Stomach smooth muscle (tissue), 2 donors: ENCODE data around the gene NLGN1.

Experiments
- H3K27ac ChIP-seq: one replicate; pipeline ENCODE4 v1.7.0; 2013; ENCODE audit warnings: mild to moderate bottlenecking, low read length, inconsistent platforms
- H3K27me3 ChIP-seq, 2 donors: one replicate each; pipeline ENCODE4 v1.7.0; 2013; ENCODE audit warnings: low read length in 2 of 2; ENCODE audit not compliant: insufficient read depth in 2 of 2, control insufficient read depth in 1 of 2
- H3K36me3 ChIP-seq, 2 donors: one replicate each; pipeline ENCODE4 v1.7.0; 2013; ENCODE audit warnings: low read length in 2 of 2; ENCODE audit not compliant: control insufficient read depth in 2 of 2, insufficient read depth in 2 of 2
- H3K4me1 ChIP-seq: one replicate; pipeline ENCODE4 v1.7.0; 2013; ENCODE audit warnings: low read length; ENCODE audit not compliant: control insufficient read depth, insufficient read depth
- H3K4me3 ChIP-seq, 2 donors: one replicate each; pipeline ENCODE4 v1.7.0; 2013; ENCODE audit warnings: low read length in 2 of 2
- H3K9ac ChIP-seq, 2 donors: one replicate each; pipeline ENCODE4 v1.7.0; 2013; ENCODE audit warnings: low read length in 2 of 2, mild to moderate bottlenecking in 1 of 2
- H3K9me3 ChIP-seq, 2 donors: one replicate each; pipeline ENCODE4 v1.7.0; 2013; ENCODE audit warnings: low read length in 2 of 2; ENCODE audit not compliant: control insufficient read depth in 2 of 2
- donor health status: healthy.
- donor health status: Pancreatic carcinoma.

The NLGN1 gene

GRCh38 chr3:173957646-173958045, 560.1 kb downstream of the NLGN1 start:
- H3K4me3 ChIP-seq: no peak overlapping the region
- no peaks in the 10 kb centered on the region for H3K4me1 ChIP-seq
- H3K27ac ChIP-seq: no peak overlapping the region
- no peaks in the 10 kb centered on the region for H3K9me3 ChIP-seq
- no peak overlapping the region for H3K9ac ChIP-seq
- no peaks in the 10 kb centered on the region for H3K27me3 ChIP-seq
- H3K36me3 ChIP-seq: no peaks in the 10 kb centered on the region

DNA sequence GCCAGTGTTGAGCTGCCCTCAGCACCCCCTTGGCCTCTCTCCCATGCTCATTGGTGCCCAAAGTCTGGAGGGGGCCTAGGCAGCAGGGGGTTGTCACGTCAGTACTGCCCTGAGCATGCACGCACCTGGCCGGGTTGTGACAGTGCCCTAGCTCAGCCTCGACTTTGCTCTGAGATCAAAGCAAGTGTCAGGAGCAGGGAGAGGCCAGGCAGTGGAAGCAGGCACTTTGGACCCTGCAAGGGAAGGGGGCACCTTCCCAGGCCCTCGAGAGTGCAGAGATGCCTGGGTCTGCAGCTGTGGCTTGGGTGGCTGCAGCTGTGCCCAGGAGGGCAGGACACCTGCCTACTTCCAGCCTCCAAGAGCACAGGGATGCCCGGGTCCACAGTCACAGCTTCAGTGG, 561.3 kb downstream of the NLGN1 start:
- Histone ChIP-seq H3K9me3 (no peaks in the 10 kb centered on the region), H3K27me3 (no peaks in the 10 kb centered on the region), H3K27ac (no peak overlapping the region), H3K4me1 (no peaks in the 10 kb centered on the region), H3K9ac (no peak overlapping the region), H3K36me3 (no peaks in the 10 kb centered on the region), H3K4me3 (no peak overlapping the region)

- Histone ChIP-seq H3K4me1 (no peaks in the 10 kb centered on the region), H3K4me3 (no peak overlapping the region), H3K36me3 (no peaks in the 10 kb centered on the region), H3K9ac (no peak overlapping the region), H3K9me3 (no peaks in the 10 kb centered on the region), H3K27me3 (no peaks in the 10 kb centered on the region), H3K27ac (no peak overlapping the region)
These were observed 572.7 kb downstream of the NLGN1 start for GRCh38 chr3:173970281-173970680.

GRCh38 chr3:173976281-173976680, 578.7 kb downstream of the NLGN1 start:
- no peaks in the 10 kb centered on the region for H3K4me1 ChIP-seq
- H3K4me3 ChIP-seq: no peak overlapping the region
- no peak overlapping the region for H3K9ac ChIP-seq
- no peaks in the 10 kb centered on the region for H3K9me3 ChIP-seq
- no peak overlapping the region for H3K27ac ChIP-seq
- no peaks in the 10 kb centered on the region for H3K36me3 ChIP-seq
- H3K27me3 ChIP-seq: no peaks in the 10 kb centered on the region

DNA sequence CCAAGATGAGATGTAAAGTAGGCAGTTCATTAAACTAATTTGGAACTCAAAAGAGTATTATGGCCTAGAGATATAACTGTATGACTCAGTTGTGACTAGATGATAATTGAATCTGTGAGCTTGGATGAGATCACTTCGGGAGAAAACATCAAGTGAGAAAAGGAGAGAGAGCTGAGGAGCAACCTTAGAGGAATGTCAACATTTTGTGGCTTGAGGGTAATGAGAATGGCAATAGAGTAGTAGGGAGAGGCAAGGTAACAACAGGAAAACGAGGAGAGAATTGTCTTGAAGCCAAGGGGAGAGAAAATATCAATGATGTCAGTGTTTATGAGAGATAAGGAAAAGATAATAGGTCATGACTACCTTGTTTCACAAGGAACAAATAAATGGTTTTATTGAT, 580.2 kb downstream of the NLGN1 start:
- no peaks in the 10 kb centered on the region for H3K36me3 ChIP-seq
- H3K27ac ChIP-seq: no peak overlapping the region
- H3K9ac ChIP-seq: no peak overlapping the region
- H3K27me3 ChIP-seq: no peaks in the 10 kb centered on the region
- H3K4me1 ChIP-seq: no peaks in the 10 kb centered on the region
- H3K9me3 ChIP-seq: no peaks in the 10 kb centered on the region
- no peak overlapping the region for H3K4me3 ChIP-seq

- no peak overlapping the region for H3K27ac ChIP-seq
- no peaks in the 10 kb centered on the region for H3K4me1 ChIP-seq
- H3K27me3 ChIP-seq: no peaks in the 10 kb centered on the region
- H3K4me3 ChIP-seq: no peak overlapping the region
- no peaks in the 10 kb centered on the region for H3K9me3 ChIP-seq
- no peak overlapping the region for H3K9ac ChIP-seq
- no peaks in the 10 kb centered on the region for H3K36me3 ChIP-seq
These were observed 585.8 kb downstream of the NLGN1 start for GRCh38 chr3:173983343-173983742.

GRCh38 chr3:173986861-173987410, 589.4 kb downstream of the NLGN1 start:
- Histone ChIP-seq H3K4me3 (no peak overlapping the region), H3K9me3 (no peaks in the 10 kb centered on the region), H3K9ac (no peak overlapping the region), H3K36me3 (no peaks in the 10 kb centered on the region), H3K27me3 (no peaks in the 10 kb centered on the region), H3K27ac (no peak overlapping the region), H3K4me1 (no peaks in the 10 kb centered on the region)

GRCh38 chr3:173988909-173989308, 591.4 kb downstream of the NLGN1 start:
- Histone ChIP-seq H3K9me3 (no peaks in the 10 kb centered on the region), H3K27me3 (no peaks in the 10 kb centered on the region), H3K4me1 (no peaks in the 10 kb centered on the region), H3K4me3 (no peak overlapping the region), H3K9ac (no peak overlapping the region), H3K27ac (no peak overlapping the region), H3K36me3 (no peaks in the 10 kb centered on the region)

DNA sequence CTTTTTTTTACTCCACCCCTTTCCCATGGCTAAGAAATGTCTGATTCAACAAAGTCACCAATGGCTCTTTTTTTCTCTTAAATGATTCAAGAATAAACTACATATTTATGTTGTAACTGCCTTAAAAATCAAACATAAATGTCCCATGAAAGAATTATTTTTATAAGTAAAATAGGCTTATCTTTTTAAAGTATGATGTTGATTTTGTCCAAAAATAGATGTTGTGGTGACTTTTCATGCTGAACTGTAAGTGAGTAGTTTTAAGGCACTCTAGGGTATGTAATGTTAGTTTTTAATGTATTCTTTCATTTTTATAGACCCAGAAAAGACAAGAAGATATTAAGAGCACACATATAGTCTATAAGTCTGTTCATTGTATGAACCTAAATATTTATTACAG, 594.9 kb downstream of the NLGN1 start:
- Histone ChIP-seq H3K4me3 (no peak overlapping the region), H3K4me1 (no peaks in the 10 kb centered on the region), H3K9me3 (no peaks in the 10 kb centered on the region), H3K27me3 (no peaks in the 10 kb centered on the region), H3K36me3 (no peaks in the 10 kb centered on the region), H3K9ac (no peak overlapping the region), H3K27ac (no peak overlapping the region)

GRCh38 chr3:173993299-173993698, 595.8 kb downstream of the NLGN1 start:
- Histone ChIP-seq H3K4me1 (no peaks in the 10 kb centered on the region), H3K9ac (no peak overlapping the region), H3K27ac (no peak overlapping the region), H3K36me3 (no peaks in the 10 kb centered on the region), H3K4me3 (no peak overlapping the region), H3K27me3 (no peaks in the 10 kb centered on the region), H3K9me3 (no peaks in the 10 kb centered on the region)

GRCh38 chr3:174000675-174001074, 603.1 kb downstream of the NLGN1 start:
- no peaks in the 10 kb centered on the region for H3K27me3 ChIP-seq
- H3K36me3 ChIP-seq: no peaks in the 10 kb centered on the region
- no peak overlapping the region for H3K9ac ChIP-seq
- no peaks in the 10 kb centered on the region for H3K9me3 ChIP-seq
- no peaks in the 10 kb centered on the region for H3K4me1 ChIP-seq
- no peak overlapping the region for H3K4me3 ChIP-seq
- no peak overlapping the region for H3K27ac ChIP-seq
